Dermis microvascular lymphatic vessel endothelial cell (primary cell): Measurements from ENCODE around the gene OR10A6. TPM values are rescaled to one million over a fixed set of nuclear protein-coding genes. Genes with fewer than 3 reads are reported as not detected.

Source experiments
- DNase-seq, 2 donors: peaks; one replicate each; pipeline versions ENCODE4 v3.0.0 to v3.0.0-alpha.2; 2010; ENCODE audit warnings: low read depth in 2 of 2
- total RNA-seq: library from RNA; depleted of rRNA; stranded (reverse); fragments of >200 nt; gene quantifications from 2 replicates; pipeline ENCODE4 v1.2.1, GENCODE V29; 2014

OR10A6 gene
- not detected in 2 replicates for total RNA-seq

- no peak for DNase-seq
Measured at GRCh38 chr11:7931168-7931567, at the start of gene OR10A6. Gene OR10A6, minus strand, starts transcription at chr11:7931268. Its CDS starts 2,606 bp downstream, at chr11:7928662.

GRCh38 chr11:7977232-7977917, 46.3 kb upstream of the OR10A6 start:
- peak; percentile 61 to 70 for DNase-seq

- DNase-seq = no peak
Measured at GRCh38 chr11:7974668-7975067, 43.6 kb upstream of the OR10A6 start.

- DNase-seq = no peak
Measured at GRCh38 chr11:7973011-7973410, 41.9 kb upstream of the OR10A6 start.

- no peak for DNase-seq
Measured at GRCh38 chr11:7971846-7972245, 40.8 kb upstream of the OR10A6 start.

GRCh38 chr11:7969756-7970646, 38.9 kb upstream of the OR10A6 start:
- DNase-seq = no peak

- DNase-seq = no peak
Measured at GRCh38 chr11:7968686-7969085, 37.6 kb upstream of the OR10A6 start.

GRCh38 chr11:7967826-7968225, 36.8 kb upstream of the OR10A6 start:
- no peak for DNase-seq

- no peak for DNase-seq
Measured at GRCh38 chr11:7967097-7967496, 36.0 kb upstream of the OR10A6 start.

- no peak for DNase-seq
Measured at GRCh38 chr11:7965386-7965785, 34.3 kb upstream of the OR10A6 start, which contains the start of gene NLRP10. Gene NLRP10, minus strand, starts transcription at chr11:7965447. Its CDS starts 1,952 bp downstream, at chr11:7963495.

- no peak for DNase-seq
Measured at GRCh38 chr11:7964873-7965272, 33.8 kb upstream of the OR10A6 start.

- DNase-seq = no peak
Measured at GRCh38 chr11:7964261-7964660, 33.2 kb upstream of the OR10A6 start.

- no peak for DNase-seq
Measured at GRCh38 chr11:7955191-7955590, 24.1 kb upstream of the OR10A6 start.

- DNase-seq = no peak
Measured at GRCh38 chr11:7949934-7950333, 18.9 kb upstream of the OR10A6 start.

- no peak for DNase-seq
Measured at GRCh38 chr11:7944123-7944522, 13.1 kb upstream of the OR10A6 start.

GRCh38 chr11:7941608-7942007, 10.5 kb upstream of the OR10A6 start, which contains the start of gene OR10A3:
Gene OR10A3, minus strand, starts transcription at chr11:7941708. Its CDS starts 2,188 bp downstream, at chr11:7939520.
- no peak for DNase-seq

GRCh38 chr11:7941146-7941545, 10.1 kb upstream of the OR10A6 start:
- no peak for DNase-seq

GRCh38 chr11:7936615-7937014, 5.5 kb upstream of the OR10A6 start:
- DNase-seq = no peak

GRCh38 chr11:7927635-7928034, 3.4 kb downstream of the OR10A6 start:
- no peak for DNase-seq

- no peak for DNase-seq
Measured at GRCh38 chr11:7924536-7924935, 6.5 kb downstream of the OR10A6 start.

- no peak for DNase-seq
Measured at GRCh38 chr11:7918141-7918540, 12.9 kb downstream of the OR10A6 start.

- DNase-seq = no peak
Measured at GRCh38 chr11:7911011-7911410, 20.1 kb downstream of the OR10A6 start.
